Measurements from ENCODE around the gene AQP1. TPM values are rescaled to one million over a fixed set of nuclear protein-coding genes. Genes with fewer than 3 reads are reported as not detected.

AQP1 gene
- total RNA-seq, 1 donor from 2014 or later = 2.5 TPM

- TF ChIP-seq, protein P1, sequence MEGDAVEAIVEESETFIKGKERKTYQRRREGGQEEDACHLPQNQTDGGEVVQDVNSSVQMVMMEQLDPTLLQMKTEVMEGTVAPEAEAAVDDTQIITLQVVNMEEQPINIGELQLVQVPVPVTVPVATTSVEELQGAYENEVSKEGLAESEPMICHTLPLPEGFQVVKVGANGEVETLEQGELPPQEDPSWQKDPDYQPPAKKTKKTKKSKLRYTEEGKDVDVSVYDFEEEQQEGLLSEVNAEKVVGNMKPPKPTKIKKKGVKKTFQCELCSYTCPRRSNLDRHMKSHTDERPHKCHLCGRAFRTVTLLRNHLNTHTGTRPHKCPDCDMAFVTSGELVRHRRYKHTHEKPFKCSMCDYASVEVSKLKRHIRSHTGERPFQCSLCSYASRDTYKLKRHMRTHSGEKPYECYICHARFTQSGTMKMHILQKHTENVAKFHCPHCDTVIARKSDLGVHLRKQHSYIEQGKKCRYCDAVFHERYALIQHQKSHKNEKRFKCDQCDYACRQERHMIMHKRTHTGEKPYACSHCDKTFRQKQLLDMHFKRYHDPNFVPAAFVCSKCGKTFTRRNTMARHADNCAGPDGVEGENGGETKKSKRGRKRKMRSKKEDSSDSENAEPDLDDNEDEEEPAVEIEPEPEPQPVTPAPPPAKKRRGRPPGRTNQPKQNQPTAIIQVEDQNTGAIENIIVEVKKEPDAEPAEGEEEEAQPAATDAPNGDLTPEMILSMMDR (IDR thresholded peaks at IDR 0.05; ENCODE audit: insufficient read depth, low read length, poor library complexity, severe bottlenecking) = no peak
- no peak for DNase-seq (ENCODE audit: low read depth)
- H3K4me3 ChIP-seq (ENCODE audit: low read depth, low read length) = no peak overlapping the region
- H3K36me3 ChIP-seq (ENCODE audit: control insufficient read depth, insufficient read depth, low read length) = no peaks in the 10 kb centered on the region
- H3K27me3 ChIP-seq (ENCODE audit: control insufficient read depth, insufficient read depth, low read length) = peaks cover 13% of the 10 kb centered on the region
Observed at GRCh38 chr7:30971440-30971839, 59.8 kb downstream of the AQP1 start.

GRCh38 chr7:30971840-30972563 lies 60.3 kb downstream of the AQP1 start:
- no peak for DNase-seq (ENCODE audit: low read depth)
- Histone ChIP-seq H3K27me3 (ENCODE audit: control insufficient read depth, insufficient read depth, low read length) (peaks cover 13% of the 10 kb centered on the region), H3K4me3 (ENCODE audit: low read depth, low read length) (no peak overlapping the region), H3K36me3 (ENCODE audit: control insufficient read depth, insufficient read depth, low read length) (no peaks in the 10 kb centered on the region)
- TF ChIP-seq, protein P1 (IDR thresholded peaks at IDR 0.05; ENCODE audit: insufficient read depth, low read length, poor library complexity, severe bottlenecking) = no peak

GRCh38 chr7:30973292-30973691 lies 61.6 kb downstream of the AQP1 start:
- H3K4me3 ChIP-seq (ENCODE audit: low read depth, low read length) = no peak overlapping the region
- no peaks in the 10 kb centered on the region for H3K36me3 ChIP-seq (ENCODE audit: control insufficient read depth, insufficient read depth, low read length)
- H3K27me3 ChIP-seq (ENCODE audit: control insufficient read depth, insufficient read depth, low read length) = peaks cover 15% of the 10 kb centered on the region
- no peak for DNase-seq (ENCODE audit: low read depth)
- TF ChIP-seq, protein P1 (IDR thresholded peaks at IDR 0.05; ENCODE audit: insufficient read depth, low read length, poor library complexity, severe bottlenecking) = no peak

- DNase-seq (ENCODE audit: low read depth) = no peak
- Histone ChIP-seq H3K27me3 (ENCODE audit: control insufficient read depth, insufficient read depth, low read length) (peaks cover 15% of the 10 kb centered on the region), H3K36me3 (ENCODE audit: control insufficient read depth, insufficient read depth, low read length) (no peaks in the 10 kb centered on the region), H3K4me3 (ENCODE audit: low read depth, low read length) (no peak overlapping the region)
- TF ChIP-seq, protein P1 (IDR thresholded peaks at IDR 0.05; ENCODE audit: insufficient read depth, low read length, poor library complexity, severe bottlenecking) = no peak
Observed at GRCh38 chr7:30973791-30974604, 62.3 kb downstream of the AQP1 start.

GRCh38 chr7:30974605-30975255 lies 63.1 kb downstream of the AQP1 start:
- Histone ChIP-seq H3K27me3 (ENCODE audit: control insufficient read depth, insufficient read depth, low read length) (peaks cover 15% of the 10 kb centered on the region), H3K36me3 (ENCODE audit: control insufficient read depth, insufficient read depth, low read length) (no peaks in the 10 kb centered on the region), H3K4me3 (ENCODE audit: low read depth, low read length) (no peak overlapping the region)
- DNase-seq (ENCODE audit: low read depth) = peak; percentile 16
- TF ChIP-seq, protein P1 (IDR thresholded peaks at IDR 0.05; ENCODE audit: insufficient read depth, low read length, poor library complexity, severe bottlenecking) = peak; percentile 72

Other genes starting within 250 kb of the AQP1 start
- not detected in 2 replicates for gene CRHR2, start 229.4 kb upstream of the AQP1 start, total RNA-seq
- not detected in 2 replicates for gene INMT, start 159.7 kb upstream of the AQP1 start, total RNA-seq
- gene MINDY4, start 140.4 kb upstream of the AQP1 start, total RNA-seq = 5.3 and 6.4 TPM in 2 replicates
- not detected in 2 replicates for gene GHRHR, start 52.1 kb downstream of the AQP1 start, total RNA-seq
- 0.07 TPM in 1 of 2 replicates, not detected in the other for gene ADCYAP1R1, start 140.5 kb downstream of the AQP1 start, total RNA-seq

All from kidney epithelial cell (primary cell).